Right lobe of liver (tissue), 6 donors: Measurements from ENCODE around the gene CD40LG. TPM values are rescaled to one million over a fixed set of nuclear protein-coding genes. Genes with fewer than 3 reads are reported as not detected.

ENCODE experiments used
- ATAC-seq, 4 donors: fragments of 200-7000 bp; cut with Tn5 transposase; one replicate each; pipeline ENCODE4 v1.9.1; 2020; ENCODE audit warnings: mild to moderate bottlenecking in 4 of 4, moderate library complexity in 4 of 4
- DNase-seq, 3 donors: peaks; one replicate each; pipeline ENCODE4 v3.0.0-alpha.2; 2020
- H3K27ac ChIP-seq, 3 donors: fragments of 200-600 bp; one replicate each; pipeline ENCODE4 v1.8.0; 2022
- H3K27me3 ChIP-seq, 2 donors: fragments of 200-600 bp; one replicate each; pipeline ENCODE4 v1.8.0; 2022
- H3K36me3 ChIP-seq, 4 donors: fragments of 200-600 bp; sonication (generic) in 1 of 4; one replicate each; pipeline versions ENCODE4 v1.5.1 to v1.8.0; 2017 to 2022; ENCODE audit warnings: control low read depth in 1 of 4
- H3K4me1 ChIP-seq, 4 donors: fragments of 200-600 bp; sonication (generic) in 1 of 4; one replicate each; pipeline versions ENCODE4 v1.5.1 to v1.8.0; 2017 to 2022; ENCODE audit warnings: control low read depth in 1 of 4
- H3K4me3 ChIP-seq, 3 donors: fragments of 200-600 bp; one replicate each; pipeline ENCODE4 v1.8.0; 2022
- H3K9me3 ChIP-seq, 4 donors: fragments of 200-600 bp; sonication (generic) in 1 of 4; one replicate each; pipeline versions ENCODE4 v1.5.1 to v1.8.0; 2017 to 2022; ENCODE audit warnings: control low read depth in 1 of 4
- POLR2A ChIP-seq: fragments of 450-650 bp; IDR thresholded peaks from one replicate; pipeline ENCODE4 v1.6.1; 2017; ENCODE audit warnings: antibody characterized with exemption, mild to moderate bottlenecking
- WGBS: methylation state at CpG from one replicate; pipeline ENCODE4 v1.1.6; 2018; ENCODE audit warnings: low coverage, low lambda C conversion rate; ENCODE audit not compliant: insufficient coverage; ENCODE audit errors: missing lambda C conversion rate; 5-methylcytosine and 5-hydroxymethylcytosine counted together
- intact Hi-C, 2 donors: fragments of 100-400 bp; cut with DNase I; formaldehyde crosslinking; loops; one replicate each; pipeline versions ENCODE4 v1.11.2 to v1.14.1; 2022
- total RNA-seq, 6 experiments: library from RNA; depleted of rRNA in 2 of 6; stranded (reverse); fragments of >200 nt in 2 of 6; fragmentation: NEBNext Ultra II Directional in 3 of 6; extraction: Animal tissue kit (Norgen Biotek cat#: 25700) in 3 of 6; gene quantifications; one replicate each; pipeline versions ENCODE4 v1.1.0 to v1.2.4, GENCODE V29; 2016 to 2023
- TF ChIP-seq, protein P1 (sequence below), 4 donors: fragments of 200-600 bp in 3 of 4; fragments of 450-650 bp in 1 of 4; IDR thresholded peaks; one replicate each; pipeline versions ENCODE4 v1.5.1 to v1.8.0; 2016 to 2022; ENCODE audit warnings: antibody characterized with exemption in 4 of 4, mild to moderate bottlenecking in 2 of 4
- donor health status: DM: no; HTN: yes; CAD: no.
- donor health status: DM: no; HTN: no; CAD: no.
- donor health status: DM: no; HTN: no; CAD: no.
- donor health status: DM: no; HTN: yes; CAD: no.
- donor health status: DM: no; HTN: yes; CAD: no.

CD40LG gene
- total RNA-seq, 6 experiments from 2014 or later = 0.10 to 0.11 TPM; not detected in 4

DNA sequence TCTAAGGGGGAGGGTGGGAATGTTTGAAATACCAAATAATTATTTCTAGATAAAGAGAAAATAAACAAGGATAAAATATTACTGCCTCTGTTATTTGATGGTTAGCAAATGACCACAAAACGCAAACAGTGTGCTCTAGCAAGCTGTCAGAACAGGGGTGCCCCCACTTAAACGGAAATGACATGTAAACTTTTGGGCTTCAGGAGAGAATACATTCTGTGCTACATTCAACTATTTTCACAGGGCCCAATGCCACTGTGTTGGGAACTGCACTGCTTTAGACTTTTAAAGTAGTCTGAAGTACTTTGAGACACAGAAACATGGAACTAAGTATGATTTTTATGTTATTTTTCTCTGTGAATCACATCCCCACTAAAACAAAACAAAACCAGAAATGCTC is 14.1 kb downstream of the CD40LG start:
- H3K27ac ChIP-seq = no peak overlapping the region

DNA sequence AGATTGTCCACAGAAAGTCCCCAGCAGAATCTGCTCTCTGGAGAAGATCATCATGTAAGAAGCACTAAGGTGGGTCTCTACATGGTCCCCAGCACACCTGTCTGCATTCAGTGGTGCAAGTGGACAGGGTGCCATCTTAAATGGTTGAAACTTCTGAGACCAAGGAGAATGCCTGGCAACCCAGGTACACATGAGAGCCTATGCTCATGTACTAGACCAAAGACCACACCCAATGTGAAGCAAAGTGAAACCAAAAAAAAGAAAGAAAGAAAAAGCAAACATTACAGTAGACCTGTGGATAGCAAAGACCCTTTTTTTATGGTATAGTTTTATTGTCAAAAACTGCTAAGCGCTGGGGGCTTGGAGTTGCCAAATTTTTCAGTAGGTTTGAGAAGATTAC is 15.0 kb downstream of the CD40LG start:
- 64% methylated on average over 1 of the region's 1 CpG for WGBS
- no peak for TF ChIP-seq POLR2A
- TF ChIP-seq, protein P1, sequence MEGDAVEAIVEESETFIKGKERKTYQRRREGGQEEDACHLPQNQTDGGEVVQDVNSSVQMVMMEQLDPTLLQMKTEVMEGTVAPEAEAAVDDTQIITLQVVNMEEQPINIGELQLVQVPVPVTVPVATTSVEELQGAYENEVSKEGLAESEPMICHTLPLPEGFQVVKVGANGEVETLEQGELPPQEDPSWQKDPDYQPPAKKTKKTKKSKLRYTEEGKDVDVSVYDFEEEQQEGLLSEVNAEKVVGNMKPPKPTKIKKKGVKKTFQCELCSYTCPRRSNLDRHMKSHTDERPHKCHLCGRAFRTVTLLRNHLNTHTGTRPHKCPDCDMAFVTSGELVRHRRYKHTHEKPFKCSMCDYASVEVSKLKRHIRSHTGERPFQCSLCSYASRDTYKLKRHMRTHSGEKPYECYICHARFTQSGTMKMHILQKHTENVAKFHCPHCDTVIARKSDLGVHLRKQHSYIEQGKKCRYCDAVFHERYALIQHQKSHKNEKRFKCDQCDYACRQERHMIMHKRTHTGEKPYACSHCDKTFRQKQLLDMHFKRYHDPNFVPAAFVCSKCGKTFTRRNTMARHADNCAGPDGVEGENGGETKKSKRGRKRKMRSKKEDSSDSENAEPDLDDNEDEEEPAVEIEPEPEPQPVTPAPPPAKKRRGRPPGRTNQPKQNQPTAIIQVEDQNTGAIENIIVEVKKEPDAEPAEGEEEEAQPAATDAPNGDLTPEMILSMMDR (IDR thresholded peaks at IDR 0.05) = no peak
- Histone ChIP-seq H3K4me1 (no peaks in the 10 kb centered on the region), H3K36me3 (no peaks in the 10 kb centered on the region), H3K27me3 (no peaks in the 10 kb centered on the region), H3K4me3 (no peak overlapping the region), H3K27ac (no peak overlapping the region), H3K9me3 (no peaks in the 10 kb centered on the region)
- intact Hi-C loops = no loop called here
- DNase-seq (no peak), ATAC-seq (no peak)

More for the DNA sequence above, 14.1 kb downstream of the CD40LG start:
- no peaks in the 10 kb centered on the region for H3K36me3 ChIP-seq
- no peaks in the 10 kb centered on the region for H3K9me3 ChIP-seq
- H3K27me3 ChIP-seq = no peaks in the 10 kb centered on the region
- intact Hi-C loops = no loop called here
- no peak overlapping the region for H3K4me3 ChIP-seq
- WGBS = 41% methylated on average over 2 of the region's 2 CpGs
- DNase-seq (no peak), ATAC-seq (no peak)
- no peaks in the 10 kb centered on the region for H3K4me1 ChIP-seq
- TF ChIP-seq, protein P1 (IDR thresholded peaks at IDR 0.05) = no peak
- no peak for TF ChIP-seq POLR2A

DNA sequence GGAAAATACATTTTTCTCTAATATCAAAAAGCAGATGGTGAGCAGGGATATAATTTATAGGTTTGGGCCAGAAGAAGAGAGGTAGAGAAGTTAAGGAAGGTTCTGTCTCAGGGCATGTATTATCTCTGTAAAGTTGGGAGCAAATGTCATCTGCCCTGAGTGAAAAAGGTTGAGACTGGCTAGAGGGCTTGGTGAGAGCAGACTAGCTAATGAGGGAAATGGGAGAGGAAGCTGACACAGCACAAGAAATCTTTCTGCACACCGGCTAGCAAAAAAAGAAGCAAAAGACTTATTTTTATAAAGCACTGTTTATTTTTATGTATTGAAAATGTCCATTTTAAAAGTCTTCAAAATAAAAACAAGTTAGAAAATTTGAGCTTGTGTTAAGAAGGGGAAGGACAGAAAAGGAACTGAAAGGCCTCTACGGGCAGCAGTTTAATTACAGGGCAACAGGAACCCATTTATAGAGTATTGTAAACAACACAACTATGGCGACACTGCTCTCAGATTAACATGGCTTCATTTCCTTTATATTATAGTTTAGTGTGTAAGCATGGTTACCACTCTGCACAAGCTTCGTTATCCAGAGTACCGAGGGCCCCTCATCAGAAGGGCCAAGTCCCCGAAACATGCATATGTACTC is 17.4 kb downstream of the CD40LG start:
- 58% methylated on average over 6 of the region's 6 CpGs for WGBS

DNA sequence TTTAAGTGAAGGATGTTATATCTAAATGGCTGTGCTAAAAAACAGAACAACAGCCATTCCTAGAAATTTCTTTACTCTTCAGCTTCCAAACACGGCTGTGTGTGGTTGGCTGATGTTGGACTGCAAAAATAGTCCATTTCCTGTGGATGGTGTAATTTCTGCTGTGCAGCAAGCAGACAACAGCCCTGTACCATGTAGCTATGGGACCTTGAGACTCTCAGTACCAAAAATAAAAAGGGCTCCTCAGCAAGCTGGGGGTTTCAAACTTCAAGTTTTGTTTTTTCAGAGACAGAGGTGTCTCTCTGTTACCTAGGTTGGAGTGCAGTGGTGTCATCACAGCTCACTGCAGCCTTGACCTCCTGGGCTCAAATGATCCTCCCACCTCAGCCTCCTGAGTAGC is 18.1 kb downstream of the CD40LG start:
- Histone ChIP-seq H3K4me1 (no peaks in the 10 kb centered on the region), H3K36me3 (no peaks in the 10 kb centered on the region), H3K27ac (no peak overlapping the region), H3K9me3 (no peaks in the 10 kb centered on the region), H3K4me3 (no peak overlapping the region), H3K27me3 (no peaks in the 10 kb centered on the region)
- no peak for TF ChIP-seq POLR2A
- TF ChIP-seq, protein P1 (IDR thresholded peaks at IDR 0.05) = no peak
- no peak for DNase-seq
- no peak for ATAC-seq
- 44% methylated on average over 1 of the region's 1 CpG for WGBS
- intact Hi-C loops = no loop called here

More for the DNA sequence above, 17.4 kb downstream of the CD40LG start:
- Histone ChIP-seq H3K36me3 (no peaks in the 10 kb centered on the region), H3K27me3 (no peaks in the 10 kb centered on the region), H3K4me3 (no peak overlapping the region), H3K4me1 (no peaks in the 10 kb centered on the region), H3K27ac (no peak overlapping the region), H3K9me3 (no peaks in the 10 kb centered on the region)
- intact Hi-C loops = no loop called here
- no peak for TF ChIP-seq POLR2A
- TF ChIP-seq, protein P1 (IDR thresholded peaks at IDR 0.05) = no peak
- DNase-seq (no peak), ATAC-seq (peak in 1 of 4 donors; percentile 25)
